Spinal cord (tissue), 10 donors: Measurements from ENCODE around the gene TPBG. TPM values are rescaled to one million over a fixed set of nuclear protein-coding genes. Genes with fewer than 3 reads are reported as not detected.

Experiments used
- DNase-seq, 6 donors: peaks; one replicate each; pipeline versions ENCODE4 v3.0.0 to v3.0.0-alpha.2; 2013 to 2015; ENCODE audit warnings: low spot score in 6 of 6, low read depth in 4 of 6
- H3K27ac ChIP-seq: one replicate; pipeline ENCODE4 v1.5.1; 2013; ENCODE audit warnings: low read depth, low read length, control low read depth
- H3K27me3 ChIP-seq: one replicate; pipeline ENCODE4 v1.6.1; 2013; ENCODE audit warnings: low read length; ENCODE audit not compliant: control insufficient read depth, insufficient read depth
- H3K36me3 ChIP-seq: one replicate; pipeline ENCODE4 v1.6.1; 2013; ENCODE audit warnings: low read length; ENCODE audit not compliant: control insufficient read depth, insufficient read depth
- H3K4me1 ChIP-seq: one replicate; pipeline ENCODE4 v1.6.1; 2013; ENCODE audit warnings: low read length; ENCODE audit not compliant: control insufficient read depth, insufficient read depth
- H3K4me3 ChIP-seq: one replicate; pipeline ENCODE4 v1.5.1; 2013; ENCODE audit warnings: low read depth, low read length, control low read depth
- H3K9me3 ChIP-seq: one replicate; pipeline ENCODE4 v1.6.1; 2013; ENCODE audit warnings: low read length; ENCODE audit not compliant: control insufficient read depth, insufficient read depth
- WGBS: methylation state at CpG from one replicate; pipeline ENCODE4 v1.1.5; 2013; ENCODE audit warnings: missing lambda C conversion rate; ENCODE audit not compliant: insufficient coverage; 5-methylcytosine and 5-hydroxymethylcytosine counted together
- long read RNA-seq, 4 donors: transcript quantifications; one replicate each; lab custom pipeline, GENCODE V29; 2026
- polyA plus RNA-seq, 2 donors: library from polyadenylated mRNA; unstranded; fragments of 120-200 nt; gene quantifications; one replicate each; pipeline ENCODE4 v1.2.1, GENCODE V29; 2013; ENCODE audit not compliant: insufficient read length in 2 of 2
- total RNA-seq, 2 donors: library from RNA; depleted of rRNA in 1 of 2; stranded (reverse); fragments of 120-200 nt in 1 of 2; fragments of >200 nt in 1 of 2; gene quantifications; one replicate each; pipeline versions ENCODE4 v1.2.3 to v1.2.4, GENCODE V29; 2013 to 2014
- donor health status: healthy.

TPBG gene
- total RNA-seq (10 to 100 TPM; 17.7 to 22.3 TPM), polyA plus RNA-seq (10 to 100 TPM; 23.4 to 29.0 TPM)
- long read RNA-seq, donor 1, full-length matches to known transcripts: 18 of 39 reads
- long read RNA-seq, donor 1, partial matches to known transcripts: 21 of 39 reads
- long read RNA-seq, donor 1, other reads (novel, unspliced or antisense): 0 of 39 reads
- long read RNA-seq, donor 2, full-length matches to known transcripts: 4 of 4 reads
- long read RNA-seq, donor 2, partial matches to known transcripts: 0 of 4 reads
- long read RNA-seq, donor 2, other reads (novel, unspliced or antisense): 0 of 4 reads
- long read RNA-seq, donor 3, full-length matches to known transcripts: 9 of 9 reads
- long read RNA-seq, donor 3, partial matches to known transcripts: 0 of 9 reads
- long read RNA-seq, donor 3, other reads (novel, unspliced or antisense): 0 of 9 reads
- long read RNA-seq, donor 4, full-length matches to known transcripts: 2 of 2 reads
- long read RNA-seq, donor 4, partial matches to known transcripts: 0 of 2 reads
- long read RNA-seq, donor 4, other reads (novel, unspliced or antisense): 0 of 2 reads

GRCh38 chr6:82363428-82364086 is at the start of gene TPBG:
Gene TPBG (plus strand): TSS chr6:82363817. CDS start chr6:82364962, 1,145 bp downstream.
- H3K9me3 ChIP-seq: no peaks in the 10 kb centered on the region
- H3K36me3 ChIP-seq: no peaks in the 10 kb centered on the region
- peaks cover 29% of the 10 kb centered on the region for H3K4me1 ChIP-seq
- WGBS: under 1% methylated on average over 36 of the region's 41 CpGs
- peak within 1 kb of the TSS; percentile 83 for H3K4me3 ChIP-seq
- H3K27me3 ChIP-seq: peaks cover 32% of the 10 kb centered on the region
- H3K27ac ChIP-seq: peak within 1 kb of the TSS; percentile 85
- peak in 5 of 6 donors; percentile 37 to 88 (median 59) for DNase-seq

- H3K4me3 ChIP-seq: no peak overlapping the region
- H3K27me3 ChIP-seq: no peaks in the 10 kb centered on the region
- H3K27ac ChIP-seq: no peak overlapping the region
- no peak for DNase-seq
- H3K9me3 ChIP-seq: peaks cover 4% of the 10 kb centered on the region
- no peaks in the 10 kb centered on the region for H3K36me3 ChIP-seq
- no CpG with 5 or more reads among the region's 1 CpG for WGBS
- no peaks in the 10 kb centered on the region for H3K4me1 ChIP-seq
Observed at GRCh38 chr6:82322386-82322785, 41.2 kb upstream of the TPBG start.

- 28% methylated on average over 3 of the region's 4 CpGs for WGBS
- DNase-seq: no peak
- no peaks in the 10 kb centered on the region for H3K9me3 ChIP-seq
- no peaks in the 10 kb centered on the region for H3K27me3 ChIP-seq
- H3K4me3 ChIP-seq: no peak overlapping the region
- no peak overlapping the region for H3K27ac ChIP-seq
- H3K4me1 ChIP-seq: no peaks in the 10 kb centered on the region
- no peaks in the 10 kb centered on the region for H3K36me3 ChIP-seq
Observed at GRCh38 chr6:82329766-82330165, 33.9 kb upstream of the TPBG start.

GRCh38 chr6:82330171-82330804 is 33.3 kb upstream of the TPBG start:
- Histone ChIP-seq H3K4me1 (no peaks in the 10 kb centered on the region), H3K4me3 (no peak overlapping the region), H3K27ac (no peak overlapping the region), H3K27me3 (no peaks in the 10 kb centered on the region), H3K9me3 (no peaks in the 10 kb centered on the region), H3K36me3 (no peaks in the 10 kb centered on the region)
- DNase-seq: no peak
- WGBS: no CpG with 5 or more reads among the region's 2 CpGs

- WGBS: 20% methylated on average over 1 of the region's 2 CpGs
- peak in 2 of 6 donors; percentile 8 to 21 for DNase-seq
- H3K27ac ChIP-seq: no peak overlapping the region
- H3K4me1 ChIP-seq: no peaks in the 10 kb centered on the region
- no peak overlapping the region for H3K4me3 ChIP-seq
- H3K9me3 ChIP-seq: no peaks in the 10 kb centered on the region
- H3K27me3 ChIP-seq: no peaks in the 10 kb centered on the region
- H3K36me3 ChIP-seq: no peaks in the 10 kb centered on the region
Observed at GRCh38 chr6:82331031-82331773, 32.4 kb upstream of the TPBG start.

- WGBS: 100% methylated on average over 1 of the region's 1 CpG
- Histone ChIP-seq H3K36me3 (no peaks in the 10 kb centered on the region), H3K27me3 (no peaks in the 10 kb centered on the region), H3K9me3 (no peaks in the 10 kb centered on the region), H3K4me1 (no peaks in the 10 kb centered on the region), H3K4me3 (no peak overlapping the region), H3K27ac (no peak overlapping the region)
- DNase-seq: no peak
Observed at GRCh38 chr6:82333781-82334180, 29.8 kb upstream of the TPBG start.

GRCh38 chr6:82337688-82338257 is 25.8 kb upstream of the TPBG start:
- H3K4me1 ChIP-seq: no peaks in the 10 kb centered on the region
- H3K4me3 ChIP-seq: no peak overlapping the region
- H3K9me3 ChIP-seq: peaks cover 8% of the 10 kb centered on the region
- H3K36me3 ChIP-seq: no peaks in the 10 kb centered on the region
- no peaks in the 10 kb centered on the region for H3K27me3 ChIP-seq
- 92% methylated on average over 4 of the region's 4 CpGs for WGBS
- H3K27ac ChIP-seq: no peak overlapping the region
- DNase-seq: no peak

GRCh38 chr6:82348130-82348529 is 15.5 kb upstream of the TPBG start:
- H3K27me3 ChIP-seq: no peaks in the 10 kb centered on the region
- 96% methylated on average over 3 of the region's 6 CpGs for WGBS
- no peak for DNase-seq
- no peaks in the 10 kb centered on the region for H3K36me3 ChIP-seq
- H3K4me1 ChIP-seq: no peaks in the 10 kb centered on the region
- H3K27ac ChIP-seq: no peak overlapping the region
- no peak overlapping the region for H3K4me3 ChIP-seq
- peaks cover 1% of the 10 kb centered on the region for H3K9me3 ChIP-seq

GRCh38 chr6:82353848-82354247 is 9.8 kb upstream of the TPBG start:
- no peak overlapping the region for H3K27ac ChIP-seq
- H3K36me3 ChIP-seq: no peaks in the 10 kb centered on the region
- H3K4me3 ChIP-seq: no peak overlapping the region
- H3K9me3 ChIP-seq: no peaks in the 10 kb centered on the region
- no CpG with 5 or more reads among the region's 2 CpGs for WGBS
- no peaks in the 10 kb centered on the region for H3K27me3 ChIP-seq
- DNase-seq: no peak
- no peaks in the 10 kb centered on the region for H3K4me1 ChIP-seq
